Pancreas (tissue), 10 donors: Measurements from ENCODE around the gene HHAT. TPM values are rescaled to one million over a fixed set of nuclear protein-coding genes. Genes with fewer than 3 reads are reported as not detected.
A peak's percentile ranks its signal among the peaks of the same experiment; 100 is the strongest.

ENCODE experiments used
- ATAC-seq, 4 donors: fragments of 200-7000 bp; cut with Tn5 transposase; one replicate each; pipeline versions ENCODE4 v1.8.0 to v1.9.1; 2020; ENCODE audit warnings: mild to moderate bottlenecking in 4 of 4, moderate library complexity in 4 of 4
- DNase-seq, 6 donors: peaks; one replicate each; pipeline ENCODE4 v3.0.0-alpha.2; 2020
- FAIRE-seq: peaks from 2 replicates; lab custom pipeline; 2012; peaks lifted over from hg19 to GRCh38; lab: Jason Lieb, UNC
- H3K27ac ChIP-seq, 4 donors: fragments of 200-600 bp; sonication (generic); 1 replicate in 3 of 4; 2 replicates in 1 of 4; pipeline versions ENCODE4 v1.5.0 to v1.8.0; 2020
- H3K27me3 ChIP-seq, 4 donors: fragments of 200-600 bp; one replicate each; pipeline ENCODE4 v1.8.0; 2021
- H3K36me3 ChIP-seq, 3 donors: fragments of 200-600 bp; sonication (generic) in 1 of 3; one replicate each; pipeline versions ENCODE4 v1.5.0 to v1.8.0; 2020 to 2021
- H3K4me1 ChIP-seq, 3 donors: fragments of 200-600 bp; one replicate each; pipeline ENCODE4 v1.8.0; 2021
- H3K4me3 ChIP-seq, 4 donors: fragments of 200-600 bp; sonication (generic) in 2 of 4; one replicate each; pipeline versions ENCODE4 v1.5.0 to v1.8.0; 2020 to 2021
- H3K9me3 ChIP-seq, 4 donors: fragments of 200-600 bp; one replicate each; pipeline ENCODE4 v1.8.0; 2021
- CTCF ChIP-seq, 4 donors: fragments of 200-600 bp; sonication (generic) in 3 of 4; IDR thresholded peaks; one replicate each; pipeline versions ENCODE4 v1.5.0 to v1.8.0; 2021; ENCODE audit warnings: antibody characterized with exemption in 4 of 4
- WGBS, 2 donors: extraction: QIAGEN DNeasy Blood & Tissue Kit; methylation state at CpG; one replicate each; pipeline ENCODE4 v1.1.7; 2013; 5-methylcytosine and 5-hydroxymethylcytosine counted together
- intact Hi-C, 3 donors: fragments of 100-400 bp; cut with DNase I; formaldehyde crosslinking; loops; one replicate each; pipeline versions ENCODE4 v1.11.1 to v1.14.2; 2022
- polyA plus RNA-seq, 2 donors: library from polyadenylated mRNA; stranded (reverse); fragments of 200-250 nt; gene quantifications; one replicate each; pipeline ENCODE4 v1.2.3, GENCODE V29; 2013
- total RNA-seq, 6 donors: library from RNA; stranded (reverse); fragmentation: NEBNext Ultra II Directional in 4 of 6; extraction: Animal tissue kit (Norgen Biotek cat#: 25700) in 4 of 6; gene quantifications; one replicate each; pipeline versions ENCODE4 v1.2.1 to v1.2.4, GENCODE V29; 2021 to 2023
- donor health status: healthy with polysubstance abuse.
- donor health status: DM: no; HTN: no; CAD: no; lungs with moderate emphysema.
- donor health status: DM: no; HTN: no; CAD: no.
- donor health status: control.
- donor health status: control.
- donor health status: Bipolar disorder and iron deficiency.
- donor health status: DM: yes; HTN: yes; CAD: no.
- donor health status: DM: no; HTN: no; CAD: no.
- donor health status: DM: no; HTN: no; CAD: no.
- donor health status: DM: yes; HTN: yes; CAD: no.

Gene HHAT
- total and polyA plus RNA-seq, 8 donors: 1.3 to 4.1 (median 2.4) TPM

DNA sequence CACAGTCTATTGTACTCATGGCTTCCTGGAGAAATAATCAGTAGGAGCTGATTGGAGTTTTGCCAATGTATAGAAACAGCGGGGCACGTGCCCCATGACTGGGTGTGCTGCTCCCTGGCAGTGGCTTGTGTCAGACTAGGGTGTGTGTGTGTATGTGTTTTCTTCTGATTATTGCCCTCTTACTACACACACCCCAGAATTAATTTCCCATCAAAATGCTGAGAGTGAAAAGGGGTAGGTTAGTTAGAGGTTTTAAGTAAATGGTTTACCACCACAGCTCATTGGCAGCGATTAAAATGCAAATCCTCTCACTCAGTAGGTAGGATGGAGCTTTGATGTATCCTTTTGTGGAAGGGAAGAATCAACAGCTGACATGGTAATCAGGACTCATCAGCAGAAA is 29.9 kb downstream of the HHAT start:
- ATAC-seq: no peak
- 40 to 49% methylated on average over 3 of the region's 3 CpGs for WGBS, 2 donors
- no peak for DNase-seq

GRCh38 chr1:210359255-210359654 is 30.6 kb downstream of the HHAT start:
- no peak for TF ChIP-seq CTCF (IDR thresholded peaks at IDR 0.05)
- ATAC-seq (no peak), DNase-seq (no peak), FAIRE-seq (no peak)
- Histone ChIP-seq H3K9me3 (no peaks in the 10 kb centered on the region), H3K27ac (no peak overlapping the region), H3K4me1 (no peaks in the 10 kb centered on the region), H3K4me3 (no peak overlapping the region), H3K36me3 (no peaks in the 10 kb centered on the region), H3K27me3 (no peaks in the 10 kb centered on the region)
- intact Hi-C loops: no loop called here
- 63 to 74% methylated on average over 3 of the region's 3 CpGs for WGBS, 2 donors

More for the DNA sequence above, 29.9 kb downstream of the HHAT start:
- H3K4me3 ChIP-seq: no peak overlapping the region
- no peaks in the 10 kb centered on the region for H3K9me3 ChIP-seq
- intact Hi-C loops: no loop called here
- no peaks in the 10 kb centered on the region for H3K36me3 ChIP-seq
- no peaks in the 10 kb centered on the region for H3K27me3 ChIP-seq
- no peaks in the 10 kb centered on the region for H3K4me1 ChIP-seq
- TF ChIP-seq CTCF (IDR thresholded peaks at IDR 0.05): no peak
- H3K27ac ChIP-seq: no peak overlapping the region
- no peak for FAIRE-seq

DNA sequence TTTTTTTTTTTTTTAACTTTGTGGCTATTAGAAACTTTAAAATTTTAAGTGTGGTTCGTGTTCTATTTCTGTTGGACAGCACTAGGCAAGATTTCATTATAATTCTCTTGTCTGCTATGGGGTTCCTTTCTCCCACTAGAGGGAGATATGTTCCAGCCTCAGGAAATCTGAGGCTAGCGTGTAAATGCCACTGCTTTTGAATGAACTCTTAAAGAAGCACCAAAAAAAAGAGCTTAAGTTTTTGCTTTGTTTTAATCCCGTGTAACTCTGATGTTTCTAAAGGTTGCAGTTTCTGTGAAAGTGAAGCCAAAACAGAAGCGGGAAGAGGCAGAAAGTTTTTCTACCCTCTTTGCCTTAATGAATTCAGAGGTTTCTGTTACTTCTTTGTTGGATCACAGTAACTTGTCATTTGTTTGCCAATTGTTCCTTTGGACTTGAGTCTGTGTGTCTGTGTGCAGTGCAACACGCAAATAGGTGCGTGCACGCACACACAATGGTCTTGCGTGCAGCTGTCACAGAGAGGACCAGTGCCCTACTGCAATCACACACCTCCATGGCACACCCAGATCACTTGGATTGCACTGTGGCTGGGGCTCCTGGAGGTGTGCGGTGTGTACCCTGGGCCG is 32.3 kb downstream of the HHAT start:
- Histone ChIP-seq H3K27ac (no peak overlapping the region), H3K36me3 (no peaks in the 10 kb centered on the region), H3K27me3 (no peaks in the 10 kb centered on the region), H3K4me3 (no peak overlapping the region), H3K4me1 (no peaks in the 10 kb centered on the region), H3K9me3 (no peaks in the 10 kb centered on the region)
- peak in 3 of 4 donors; percentile 37 to 55 (median 47) for TF ChIP-seq CTCF (IDR thresholded peaks at IDR 0.05)
- no peak for DNase-seq
- ATAC-seq: peak; percentile 58 to 90 (median 74)
- peak; percentile 90 for FAIRE-seq
- intact Hi-C loops: no loop called here
- WGBS, 2 donors: 31 to 39% methylated on average over 10 of the region's 10 CpGs

DNA sequence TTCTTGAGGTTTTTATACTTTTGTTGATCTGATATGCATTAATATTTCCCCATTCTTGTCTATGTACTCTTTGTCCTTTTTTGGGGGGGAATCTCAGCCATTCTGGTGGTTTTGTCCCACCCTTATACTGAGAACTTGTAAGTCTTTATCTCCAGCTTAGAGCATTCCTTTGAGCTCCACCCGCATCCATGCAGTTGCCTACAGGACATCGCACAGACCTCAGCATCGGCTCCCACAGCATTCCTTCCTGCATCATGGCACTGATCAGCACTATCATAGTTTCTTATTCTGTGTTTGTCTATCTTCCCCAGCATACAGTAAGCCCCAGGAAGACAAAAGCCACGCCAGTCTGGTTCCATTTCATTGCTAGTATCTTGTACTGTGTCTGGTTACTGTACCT is 33.0 kb downstream of the HHAT start:
- H3K9me3 ChIP-seq: no peaks in the 10 kb centered on the region
- H3K4me3 ChIP-seq: no peak overlapping the region
- WGBS, 2 donors: 77 to 83% methylated on average over 4 of the region's 4 CpGs
- DNase-seq: no peak
- H3K36me3 ChIP-seq: no peaks in the 10 kb centered on the region
- no peak overlapping the region for H3K27ac ChIP-seq
- no peak for FAIRE-seq
- intact Hi-C loops: no loop called here
- H3K27me3 ChIP-seq: no peaks in the 10 kb centered on the region
- no peaks in the 10 kb centered on the region for H3K4me1 ChIP-seq
- no peak for TF ChIP-seq CTCF (IDR thresholded peaks at IDR 0.05)
- no peak for ATAC-seq

GRCh38 chr1:210362526-210362925 is 33.8 kb downstream of the HHAT start:
- H3K27ac ChIP-seq: no peak overlapping the region
- intact Hi-C loops: no loop called here
- no peaks in the 10 kb centered on the region for H3K9me3 ChIP-seq
- ATAC-seq (peak in 1 of 4 donors; percentile 15), FAIRE-seq (no peak), DNase-seq (no peak)
- no peaks in the 10 kb centered on the region for H3K4me1 ChIP-seq
- no peak overlapping the region for H3K4me3 ChIP-seq
- 75 to 79% methylated on average over 4 of the region's 4 CpGs for WGBS, 2 donors
- no peaks in the 10 kb centered on the region for H3K36me3 ChIP-seq
- TF ChIP-seq CTCF (IDR thresholded peaks at IDR 0.05): no peak
- no peaks in the 10 kb centered on the region for H3K27me3 ChIP-seq
